ENCODE measurements around the gene CPS1.

CPS1 gene

GRCh38 chr2:210556329-210556980 is at the start of gene CPS1:
Gene CPS1, plus strand, starts transcription at chr2:210556599. Its CDS starts 135 bp downstream, at chr2:210556734.
- no peaks in the 10 kb centered on the region for H3K9me3 ChIP-seq (ENCODE audit: control insufficient read depth in 2 of 2, low read length in 2 of 2)
- no peaks in the 10 kb centered on the region for H3K27me3 ChIP-seq (ENCODE audit: control insufficient read depth in 1 of 2, insufficient read depth in 2 of 2, low read length in 2 of 2)
- H3K9ac ChIP-seq (ENCODE audit: low read length in 2 of 2), result no peak within 1 kb of the TSS

DNA sequence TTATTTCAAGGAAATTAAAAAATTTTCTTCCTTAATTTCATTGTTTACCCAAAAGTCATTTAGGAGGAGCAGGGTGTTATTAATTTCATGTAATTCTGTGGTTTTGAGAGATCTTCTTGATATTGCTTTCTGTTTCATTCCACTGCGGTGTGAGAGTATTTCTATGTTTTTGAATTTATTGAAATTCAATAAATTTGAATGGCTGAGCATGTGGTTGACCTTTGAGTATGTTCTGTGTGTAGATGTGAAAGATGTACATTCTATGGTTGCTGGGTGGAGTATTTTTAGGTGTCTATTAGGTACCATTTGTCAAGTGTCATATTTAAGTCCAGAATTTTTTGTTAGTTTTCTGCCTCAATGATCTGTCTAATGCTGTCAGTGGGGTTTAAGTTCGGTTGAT is 40.5 kb upstream of the CPS1 start:
- Histone ChIP-seq H3K27me3 (ENCODE audit: control insufficient read depth in 1 of 2, insufficient read depth in 2 of 2, low read length in 2 of 2) (no peaks in the 10 kb centered on the region), H3K27ac (ENCODE audit: low read length) (no peak overlapping the region), H3K9me3 (ENCODE audit: control insufficient read depth in 2 of 2, low read length in 2 of 2) (no peaks in the 10 kb centered on the region), H3K4me3 (ENCODE audit: low read length in 2 of 2) (no peak overlapping the region), H3K4me1 (ENCODE audit: control insufficient read depth, insufficient read depth, low read length) (no peaks in the 10 kb centered on the region), H3K9ac (ENCODE audit: low read length in 2 of 2) (no peak overlapping the region), H3K36me3 (ENCODE audit: control insufficient read depth in 2 of 2, insufficient read depth in 2 of 2, low read length in 2 of 2) (no peaks in the 10 kb centered on the region)

More at GRCh38 chr2:210556329-210556980, at the start of gene CPS1:
- no peaks in the 10 kb centered on the region for H3K36me3 ChIP-seq (ENCODE audit: control insufficient read depth in 2 of 2, insufficient read depth in 2 of 2, low read length in 2 of 2)
- no peaks in the 10 kb centered on the region for H3K4me1 ChIP-seq (ENCODE audit: control insufficient read depth, insufficient read depth, low read length)
- H3K27ac ChIP-seq (ENCODE audit: low read length), result no peak within 1 kb of the TSS
- H3K4me3 ChIP-seq (ENCODE audit: low read length in 2 of 2), result no peak within 1 kb of the TSS

- Histone ChIP-seq H3K9me3 (ENCODE audit: control insufficient read depth in 2 of 2, low read length in 2 of 2) (no peaks in the 10 kb centered on the region), H3K27ac (ENCODE audit: low read length) (no peak overlapping the region), H3K4me3 (ENCODE audit: low read length in 2 of 2) (no peak overlapping the region), H3K27me3 (ENCODE audit: control insufficient read depth in 1 of 2, insufficient read depth in 2 of 2, low read length in 2 of 2) (no peaks in the 10 kb centered on the region), H3K4me1 (ENCODE audit: control insufficient read depth, insufficient read depth, low read length) (no peaks in the 10 kb centered on the region), H3K9ac (ENCODE audit: low read length in 2 of 2) (no peak overlapping the region), H3K36me3 (ENCODE audit: control insufficient read depth in 2 of 2, insufficient read depth in 2 of 2, low read length in 2 of 2) (no peaks in the 10 kb centered on the region)
These were observed 39.1 kb upstream of the CPS1 start for GRCh38 chr2:210517264-210517663.

DNA sequence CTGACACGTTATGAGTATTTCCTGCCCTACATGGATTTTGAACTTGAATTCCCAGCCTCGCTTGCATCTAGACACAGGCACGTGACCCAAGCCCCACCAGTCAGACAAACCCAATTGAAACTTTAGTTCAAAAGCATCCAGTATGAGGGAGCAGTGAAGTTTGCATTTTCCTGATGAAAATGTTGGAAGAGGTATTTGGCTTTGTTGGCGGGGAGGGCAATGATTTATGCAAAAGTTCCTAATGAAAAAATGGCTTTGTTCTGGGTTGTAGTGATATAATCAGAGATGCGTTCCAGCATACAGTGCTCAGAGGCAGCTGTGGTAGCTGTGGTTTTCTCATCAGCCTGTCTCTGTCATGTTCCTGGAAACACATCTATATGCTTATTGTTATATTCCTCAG is 36.8 kb upstream of the CPS1 start:
- no peaks in the 10 kb centered on the region for H3K27me3 ChIP-seq (ENCODE audit: control insufficient read depth in 1 of 2, insufficient read depth in 2 of 2, low read length in 2 of 2)
- H3K4me1 ChIP-seq (ENCODE audit: control insufficient read depth, insufficient read depth, low read length), result no peaks in the 10 kb centered on the region
- no peak overlapping the region for H3K4me3 ChIP-seq (ENCODE audit: low read length in 2 of 2)
- no peaks in the 10 kb centered on the region for H3K36me3 ChIP-seq (ENCODE audit: control insufficient read depth in 2 of 2, insufficient read depth in 2 of 2, low read length in 2 of 2)
- H3K9me3 ChIP-seq (ENCODE audit: control insufficient read depth in 2 of 2, low read length in 2 of 2), result no peaks in the 10 kb centered on the region
- H3K9ac ChIP-seq (ENCODE audit: low read length in 2 of 2), result no peak overlapping the region
- no peak overlapping the region for H3K27ac ChIP-seq (ENCODE audit: low read length)

GRCh38 chr2:210522399-210522798 is 34.0 kb upstream of the CPS1 start:
- no peaks in the 10 kb centered on the region for H3K4me1 ChIP-seq (ENCODE audit: control insufficient read depth, insufficient read depth, low read length)
- H3K4me3 ChIP-seq (ENCODE audit: low read length in 2 of 2), result no peak overlapping the region
- no peak overlapping the region for H3K9ac ChIP-seq (ENCODE audit: low read length in 2 of 2)
- H3K27me3 ChIP-seq (ENCODE audit: control insufficient read depth in 1 of 2, insufficient read depth in 2 of 2, low read length in 2 of 2), result no peaks in the 10 kb centered on the region
- no peaks in the 10 kb centered on the region for H3K36me3 ChIP-seq (ENCODE audit: control insufficient read depth in 2 of 2, insufficient read depth in 2 of 2, low read length in 2 of 2)
- H3K27ac ChIP-seq (ENCODE audit: low read length), result no peak overlapping the region
- no peaks in the 10 kb centered on the region for H3K9me3 ChIP-seq (ENCODE audit: control insufficient read depth in 2 of 2, low read length in 2 of 2)

- no peaks in the 10 kb centered on the region for H3K9me3 ChIP-seq (ENCODE audit: control insufficient read depth in 2 of 2, low read length in 2 of 2)
- no peak overlapping the region for H3K27ac ChIP-seq (ENCODE audit: low read length)
- H3K9ac ChIP-seq (ENCODE audit: low read length in 2 of 2), result no peak overlapping the region
- no peaks in the 10 kb centered on the region for H3K4me1 ChIP-seq (ENCODE audit: control insufficient read depth, insufficient read depth, low read length)
- no peaks in the 10 kb centered on the region for H3K27me3 ChIP-seq (ENCODE audit: control insufficient read depth in 1 of 2, insufficient read depth in 2 of 2, low read length in 2 of 2)
- H3K36me3 ChIP-seq (ENCODE audit: control insufficient read depth in 2 of 2, insufficient read depth in 2 of 2, low read length in 2 of 2), result no peaks in the 10 kb centered on the region
- H3K4me3 ChIP-seq (ENCODE audit: low read length in 2 of 2), result no peak overlapping the region
These were observed 32.6 kb upstream of the CPS1 start for GRCh38 chr2:210523650-210524289.

DNA sequence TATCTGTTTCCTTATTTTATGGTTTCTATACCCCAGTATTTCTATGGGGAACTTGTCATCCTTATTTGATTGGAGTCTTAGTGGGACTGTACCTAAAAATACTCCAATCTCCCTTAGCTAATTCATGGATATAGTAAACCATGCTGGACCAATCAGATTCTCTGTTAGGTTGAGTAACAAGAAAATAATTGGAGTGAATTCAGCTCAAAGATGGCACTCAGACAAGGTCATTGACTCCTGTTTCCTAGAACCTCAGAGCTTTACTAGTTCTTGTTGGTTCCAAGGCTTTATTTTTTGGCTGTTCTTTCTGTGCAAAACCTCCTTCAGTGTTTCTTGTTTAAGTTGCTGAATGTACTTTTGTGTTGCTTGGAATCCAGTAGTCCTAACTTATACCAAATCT is 31.9 kb upstream of the CPS1 start:
- Histone ChIP-seq H3K4me1 (ENCODE audit: control insufficient read depth, insufficient read depth, low read length) (no peaks in the 10 kb centered on the region), H3K9me3 (ENCODE audit: control insufficient read depth in 2 of 2, low read length in 2 of 2) (no peaks in the 10 kb centered on the region), H3K27ac (ENCODE audit: low read length) (no peak overlapping the region), H3K27me3 (ENCODE audit: control insufficient read depth in 1 of 2, insufficient read depth in 2 of 2, low read length in 2 of 2) (no peaks in the 10 kb centered on the region), H3K36me3 (ENCODE audit: control insufficient read depth in 2 of 2, insufficient read depth in 2 of 2, low read length in 2 of 2) (no peaks in the 10 kb centered on the region), H3K4me3 (ENCODE audit: low read length in 2 of 2) (no peak overlapping the region), H3K9ac (ENCODE audit: low read length in 2 of 2) (no peak overlapping the region)

DNA sequence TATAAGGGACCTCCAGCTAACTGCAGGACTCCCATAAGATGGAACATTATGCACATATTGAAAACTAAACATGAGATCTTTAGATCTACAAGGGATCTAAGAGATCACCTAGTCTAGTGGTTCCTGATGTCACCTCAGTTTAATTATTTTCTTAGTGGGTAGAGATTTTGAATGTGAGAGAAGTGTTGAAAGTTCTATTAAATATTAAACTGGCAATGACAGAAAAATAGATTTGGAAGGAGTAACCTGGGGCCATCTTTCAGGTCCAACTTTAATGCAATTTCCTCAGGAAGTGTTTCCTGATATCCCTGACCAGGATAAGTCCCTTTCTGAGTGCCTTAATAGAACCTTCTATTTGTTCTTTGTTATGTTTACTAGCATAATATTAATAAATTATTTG is 29.1 kb upstream of the CPS1 start:
- H3K9ac ChIP-seq (ENCODE audit: low read length in 2 of 2), result no peak overlapping the region
- no peaks in the 10 kb centered on the region for H3K27me3 ChIP-seq (ENCODE audit: control insufficient read depth in 1 of 2, insufficient read depth in 2 of 2, low read length in 2 of 2)
- H3K4me3 ChIP-seq (ENCODE audit: low read length in 2 of 2), result no peak overlapping the region
- H3K36me3 ChIP-seq (ENCODE audit: control insufficient read depth in 2 of 2, insufficient read depth in 2 of 2, low read length in 2 of 2), result no peaks in the 10 kb centered on the region
- H3K4me1 ChIP-seq (ENCODE audit: control insufficient read depth, insufficient read depth, low read length), result no peaks in the 10 kb centered on the region
- H3K27ac ChIP-seq (ENCODE audit: low read length), result no peak overlapping the region
- no peaks in the 10 kb centered on the region for H3K9me3 ChIP-seq (ENCODE audit: control insufficient read depth in 2 of 2, low read length in 2 of 2)

- no peaks in the 10 kb centered on the region for H3K4me1 ChIP-seq (ENCODE audit: control insufficient read depth, insufficient read depth, low read length)
- H3K9ac ChIP-seq (ENCODE audit: low read length in 2 of 2), result no peak overlapping the region
- H3K36me3 ChIP-seq (ENCODE audit: control insufficient read depth in 2 of 2, insufficient read depth in 2 of 2, low read length in 2 of 2), result no peaks in the 10 kb centered on the region
- H3K27ac ChIP-seq (ENCODE audit: low read length), result no peak overlapping the region
- no peak overlapping the region for H3K4me3 ChIP-seq (ENCODE audit: low read length in 2 of 2)
- H3K9me3 ChIP-seq (ENCODE audit: control insufficient read depth in 2 of 2, low read length in 2 of 2), result no peaks in the 10 kb centered on the region
- no peaks in the 10 kb centered on the region for H3K27me3 ChIP-seq (ENCODE audit: control insufficient read depth in 1 of 2, insufficient read depth in 2 of 2, low read length in 2 of 2)
These were observed 27.7 kb upstream of the CPS1 start for GRCh38 chr2:210528716-210529115.

DNA sequence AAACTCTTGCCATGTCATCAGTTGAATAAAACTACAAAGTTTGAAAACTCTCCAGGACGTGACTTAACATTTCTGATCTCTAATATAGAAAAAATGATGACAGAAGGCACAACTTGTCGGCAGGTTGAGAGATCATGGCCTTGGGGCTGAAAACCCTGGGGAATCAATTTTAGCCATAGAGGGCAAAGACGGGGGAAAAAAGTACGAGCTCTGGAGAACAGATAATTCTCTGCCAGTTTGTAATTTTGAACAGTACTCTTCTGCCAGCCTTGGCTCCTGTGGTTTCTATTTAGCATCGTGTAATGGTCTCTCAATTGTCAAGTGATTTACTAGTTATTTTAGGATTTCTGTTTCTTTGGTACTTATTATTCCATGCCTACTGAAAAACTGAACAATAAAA is 25.3 kb upstream of the CPS1 start:
- Histone ChIP-seq H3K36me3 (ENCODE audit: control insufficient read depth in 2 of 2, insufficient read depth in 2 of 2, low read length in 2 of 2) (no peaks in the 10 kb centered on the region), H3K9ac (ENCODE audit: low read length in 2 of 2) (no peak overlapping the region), H3K4me3 (ENCODE audit: low read length in 2 of 2) (no peak overlapping the region), H3K27ac (ENCODE audit: low read length) (no peak overlapping the region), H3K4me1 (ENCODE audit: control insufficient read depth, insufficient read depth, low read length) (no peaks in the 10 kb centered on the region), H3K27me3 (ENCODE audit: control insufficient read depth in 1 of 2, insufficient read depth in 2 of 2, low read length in 2 of 2) (no peaks in the 10 kb centered on the region), H3K9me3 (ENCODE audit: control insufficient read depth in 2 of 2, low read length in 2 of 2) (no peaks in the 10 kb centered on the region)

GRCh38 chr2:210531482-210531881 is 24.9 kb upstream of the CPS1 start:
- H3K27ac ChIP-seq (ENCODE audit: low read length), result no peak overlapping the region
- no peak overlapping the region for H3K9ac ChIP-seq (ENCODE audit: low read length in 2 of 2)
- H3K4me3 ChIP-seq (ENCODE audit: low read length in 2 of 2), result no peak overlapping the region
- H3K4me1 ChIP-seq (ENCODE audit: control insufficient read depth, insufficient read depth, low read length), result no peaks in the 10 kb centered on the region
- no peaks in the 10 kb centered on the region for H3K27me3 ChIP-seq (ENCODE audit: control insufficient read depth in 1 of 2, insufficient read depth in 2 of 2, low read length in 2 of 2)
- H3K9me3 ChIP-seq (ENCODE audit: control insufficient read depth in 2 of 2, low read length in 2 of 2), result no peaks in the 10 kb centered on the region
- H3K36me3 ChIP-seq (ENCODE audit: control insufficient read depth in 2 of 2, insufficient read depth in 2 of 2, low read length in 2 of 2), result no peaks in the 10 kb centered on the region

All from stomach smooth muscle (tissue), 2 donors.